ENCODE data around the gene ALDH1L1.

GRCh38 chr3:126129398-126129891 lies 50.9 kb downstream of the ALDH1L1 start:
- TF ChIP-seq POLR2A (IDR thresholded peaks at IDR 0.05; ENCODE audit: low read length) (no peak), GATA1 (IDR thresholded peaks at IDR 0.05; ENCODE audit: low read depth, low read length) (no peak)

Data from erythroblast (primary cell).